PC-9 (cell line): ENCODE measurements around the gene IL17RB. TPM values are rescaled to one million over a fixed set of nuclear protein-coding genes. Genes with fewer than 3 reads are reported as not detected.

Experiments
- BruUV-seq: library from RNA; stranded (reverse); fragments of 400-500 nt; replicated peaks from 2 replicates; lab custom pipeline; 2021; lab: Mats Ljungman, UMichigan
- CTCF ChIA-PET: fragments of 300-600 bp; sonication (Branson Sonifier 250); formaldehyde crosslinking; loops from one replicate; lab custom pipeline; 2022; ENCODE audit warnings: antibody characterized with exemption; lab: Charles Lee
- POLR2A ChIA-PET: fragments of 300-600 bp; sonication (Branson Sonifier 250); formaldehyde crosslinking; loops from one replicate; lab custom pipeline; 2022; ENCODE audit warnings: antibody characterized with exemption; ENCODE audit not compliant: unreplicated experiment; lab: Charles Lee
- DNase-seq, 2 experiments: peaks; one replicate each; pipeline versions ENCODE4 v3.0.0 to v3.0.0-alpha.2; 2015 to 2022; ENCODE audit warnings: mixed read lengths in 1 of 2
- H2AFZ ChIP-seq: fragments of 200-600 bp; sonication (generic); 2 replicates; pipeline ENCODE4 v1.8.1; 2017; ENCODE audit warnings: antibody characterized with exemption
- H3F3A ChIP-seq: fragments of 200-600 bp; sonication (generic); 2 replicates; pipeline ENCODE4 v1.8.1; 2017; ENCODE audit warnings: antibody characterized with exemption, mild to moderate bottlenecking, low read depth; ENCODE audit not compliant: insufficient read depth
- H3K27ac ChIP-seq: fragments of 200-600 bp; sonication (generic); 2 replicates; pipeline ENCODE4 v1.6.1; 2016; ENCODE audit warnings: mixed run types
- H3K27me3 ChIP-seq: fragments of 200-600 bp; sonication (generic); 2 replicates; pipeline ENCODE4 v1.6.1; 2016; ENCODE audit warnings: low read depth, mixed run types; ENCODE audit not compliant: insufficient read depth
- H3K36me3 ChIP-seq: fragments of 200-600 bp; sonication (generic); 2 replicates; pipeline ENCODE4 v1.6.1; 2016; ENCODE audit warnings: low read depth, mixed run types
- H3K4me1 ChIP-seq: fragments of 200-600 bp; sonication (generic); replicated peaks from 2 replicates; pipeline ENCODE4 v1.6.1; 2016; ENCODE audit warnings: mixed run types; ENCODE audit not compliant: insufficient read depth
- H3K4me2 ChIP-seq: fragments of 200-600 bp; sonication (generic); 2 replicates; pipeline ENCODE4 v1.6.1; 2017; ENCODE audit warnings: mixed run types
- H3K4me3 ChIP-seq: fragments of 200-600 bp; sonication (generic); 2 replicates; pipeline ENCODE4 v1.6.1; 2016; ENCODE audit warnings: mixed run types
- H3K79me2 ChIP-seq: fragments of 200-600 bp; sonication (generic); 2 replicates; pipeline ENCODE4 v1.6.1; 2017; ENCODE audit warnings: low read depth, mixed run types
- H3K9me2 ChIP-seq: fragments of 200-600 bp; sonication (generic); 2 replicates; pipeline ENCODE4 v1.8.1; 2017; ENCODE audit warnings: mild to moderate bottlenecking; ENCODE audit not compliant: insufficient read depth
- H3K9me3 ChIP-seq: fragments of 200-600 bp; sonication (generic); 2 replicates; pipeline ENCODE4 v1.8.1; 2016; ENCODE audit warnings: low read depth; ENCODE audit not compliant: insufficient read depth
- H4K20me1 ChIP-seq: fragments of 200-600 bp; sonication (generic); 2 replicates; pipeline ENCODE4 v1.8.1; 2017; ENCODE audit not compliant: insufficient read depth
- EZH2 ChIP-seq: fragments of 200-600 bp; sonication (generic); IDR thresholded peaks from 2 replicates; pipeline ENCODE4 v1.8.0; 2017; ENCODE audit warnings: antibody characterized with exemption, low read depth
- intact Hi-C: fragments of 100-400 bp; cut with micrococcal nuclease; formaldehyde crosslinking; loops from one replicate; pipeline ENCODE4 v1.10.0; 2022; ENCODE audit not compliant: unreplicated experiment
- total RNA-seq: library from RNA; stranded (reverse); gene quantifications from 2 replicates; pipeline ENCODE4 v1.2.3, GENCODE V29; 2021
- TF ChIP-seq, protein P1 (sequence below): fragments of 200-600 bp; sonication (generic); conservative IDR thresholded peaks from 2 replicates; pipeline ENCODE4 v1.6.1; 2017; ENCODE audit warnings: mixed run types, antibody characterized with exemption, mild to moderate bottlenecking, moderate library complexity

The IL17RB gene
- total RNA-seq, 1 experiment from 2014 or later = not detected

DNA sequence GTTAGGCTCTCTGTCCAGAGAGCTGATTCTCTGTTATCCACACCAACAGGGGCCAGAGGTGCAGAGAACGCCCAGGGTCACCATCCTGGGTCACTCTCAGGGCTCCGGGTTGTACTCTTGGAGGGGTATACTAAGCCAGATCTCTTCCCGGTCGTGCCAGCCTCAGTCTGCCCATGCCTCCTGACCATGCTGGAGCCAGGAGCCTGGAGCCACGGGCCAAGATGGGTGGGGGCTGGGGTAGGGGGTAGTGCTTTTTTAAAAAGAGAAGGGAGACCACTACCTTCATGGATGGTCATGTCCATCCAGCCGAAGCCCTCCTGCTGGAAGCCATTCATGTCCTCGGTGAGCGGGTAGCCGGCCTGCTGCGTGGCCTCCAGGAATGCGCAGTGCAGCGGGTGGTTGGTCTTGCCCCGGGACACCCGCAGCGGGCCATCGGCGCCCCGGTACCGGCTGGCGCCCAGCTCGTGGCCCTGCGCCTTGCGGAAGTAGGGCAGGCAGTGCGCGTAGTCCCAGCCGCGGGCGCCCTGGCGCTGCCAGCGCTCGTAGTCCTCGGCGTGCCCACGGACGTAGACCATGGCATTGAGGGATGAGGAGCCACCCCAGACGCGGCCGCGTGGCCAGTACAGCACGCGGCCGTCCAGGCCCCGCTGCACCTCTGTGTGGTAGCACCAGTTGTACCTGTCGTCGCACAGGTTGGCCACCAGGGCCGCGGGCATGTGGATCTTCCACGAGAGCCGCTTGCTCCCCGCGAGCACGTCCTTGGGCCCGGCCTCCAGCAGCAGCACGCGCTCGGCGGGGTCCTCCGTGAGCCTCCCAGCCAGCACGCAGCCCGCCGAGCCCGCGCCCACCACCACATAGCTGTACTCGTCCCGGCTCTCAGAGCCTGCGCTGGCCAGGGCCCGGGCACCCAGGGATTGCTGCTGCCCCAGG lies 23.1 kb upstream of the IL17RB start:
- no peaks in the 10 kb centered on the region for H3K9me2 ChIP-seq
- ChIA-PET POLR2A (no interaction called here), CTCF (no interaction called here)
- intact Hi-C loops = no loop called here
- H3K27ac ChIP-seq = no peak overlapping the region
- TF ChIP-seq EZH2 = no peak
- TF ChIP-seq, protein P1, sequence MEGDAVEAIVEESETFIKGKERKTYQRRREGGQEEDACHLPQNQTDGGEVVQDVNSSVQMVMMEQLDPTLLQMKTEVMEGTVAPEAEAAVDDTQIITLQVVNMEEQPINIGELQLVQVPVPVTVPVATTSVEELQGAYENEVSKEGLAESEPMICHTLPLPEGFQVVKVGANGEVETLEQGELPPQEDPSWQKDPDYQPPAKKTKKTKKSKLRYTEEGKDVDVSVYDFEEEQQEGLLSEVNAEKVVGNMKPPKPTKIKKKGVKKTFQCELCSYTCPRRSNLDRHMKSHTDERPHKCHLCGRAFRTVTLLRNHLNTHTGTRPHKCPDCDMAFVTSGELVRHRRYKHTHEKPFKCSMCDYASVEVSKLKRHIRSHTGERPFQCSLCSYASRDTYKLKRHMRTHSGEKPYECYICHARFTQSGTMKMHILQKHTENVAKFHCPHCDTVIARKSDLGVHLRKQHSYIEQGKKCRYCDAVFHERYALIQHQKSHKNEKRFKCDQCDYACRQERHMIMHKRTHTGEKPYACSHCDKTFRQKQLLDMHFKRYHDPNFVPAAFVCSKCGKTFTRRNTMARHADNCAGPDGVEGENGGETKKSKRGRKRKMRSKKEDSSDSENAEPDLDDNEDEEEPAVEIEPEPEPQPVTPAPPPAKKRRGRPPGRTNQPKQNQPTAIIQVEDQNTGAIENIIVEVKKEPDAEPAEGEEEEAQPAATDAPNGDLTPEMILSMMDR = no peak
- no peak for DNase-seq
- no peaks in the 10 kb centered on the region for H3K4me1 ChIP-seq
- H3K4me3 ChIP-seq = no peak overlapping the region
- H2AFZ ChIP-seq = no peak overlapping the region
- H4K20me1 ChIP-seq = no peaks in the 10 kb centered on the region
- peaks cover 55% of the 10 kb centered on the region for H3K27me3 ChIP-seq
- H3K4me2 ChIP-seq = no peak overlapping the region
- H3K9me3 ChIP-seq = no peaks in the 10 kb centered on the region
- no peaks in the 10 kb centered on the region for H3F3A ChIP-seq
- BruUV-seq = no TSS peak
- no peaks in the 10 kb centered on the region for H3K79me2 ChIP-seq
- no peaks in the 10 kb centered on the region for H3K36me3 ChIP-seq

DNA sequence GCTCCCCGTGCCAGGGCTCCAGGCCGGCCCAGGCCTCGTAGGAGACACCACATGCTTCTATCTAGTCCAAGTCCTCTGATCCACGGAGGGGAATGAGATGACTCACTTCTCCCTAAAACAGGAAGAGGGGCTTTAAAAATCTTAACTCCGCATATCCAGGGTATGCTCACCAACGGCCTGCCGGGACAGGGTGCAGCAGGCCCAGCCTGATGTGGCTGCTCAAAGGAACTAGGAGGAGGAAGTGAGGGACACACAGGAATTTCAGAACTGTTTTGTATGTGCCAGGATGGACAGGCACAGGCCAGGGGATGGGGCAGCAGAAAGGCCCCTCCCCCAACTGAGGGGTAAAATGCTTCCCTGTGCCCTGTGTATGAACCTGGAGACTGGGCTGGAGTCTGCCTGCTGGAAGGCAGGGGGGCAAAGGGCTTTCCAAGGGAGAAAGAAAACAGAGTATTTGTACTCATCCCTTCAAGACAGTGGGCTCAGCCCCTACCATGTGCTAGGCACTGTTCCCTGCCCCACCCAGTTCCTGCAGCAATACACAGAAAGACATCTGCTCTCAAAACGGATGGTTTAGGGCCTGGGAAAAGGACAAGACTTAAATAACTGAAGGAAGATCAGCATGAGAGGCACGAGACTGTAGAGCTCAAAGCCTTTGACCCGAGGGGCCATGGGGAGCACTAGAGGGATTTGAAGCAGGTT lies 22.3 kb upstream of the IL17RB start:
- H3K27me3 ChIP-seq = peaks cover 50% of the 10 kb centered on the region
- no peaks in the 10 kb centered on the region for H3K79me2 ChIP-seq
- no peaks in the 10 kb centered on the region for H3F3A ChIP-seq
- no peaks in the 10 kb centered on the region for H4K20me1 ChIP-seq
- no peaks in the 10 kb centered on the region for H3K36me3 ChIP-seq
- no peak overlapping the region for H3K4me3 ChIP-seq
- H3K4me1 ChIP-seq = no peaks in the 10 kb centered on the region
- DNase-seq = no peak
- intact Hi-C loops = no loop called here
- TF ChIP-seq, protein P1 = no peak
- no peak for TF ChIP-seq EZH2
- BruUV-seq = no TSS peak
- no peaks in the 10 kb centered on the region for H3K9me2 ChIP-seq
- H3K4me2 ChIP-seq = no peak overlapping the region
- ChIA-PET POLR2A (no interaction called here), CTCF (no interaction called here)
- H2AFZ ChIP-seq = no peak overlapping the region
- no peaks in the 10 kb centered on the region for H3K9me3 ChIP-seq
- H3K27ac ChIP-seq = no peak overlapping the region

GRCh38 chr3:53824795-53825194 lies 21.6 kb upstream of the IL17RB start:
- Histone ChIP-seq H3K4me1 (no peaks in the 10 kb centered on the region), H3K27ac (no peak overlapping the region), H3K4me3 (no peak overlapping the region), H3K36me3 (no peaks in the 10 kb centered on the region), H2AFZ (no peak overlapping the region), H3K9me2 (no peaks in the 10 kb centered on the region), H3K9me3 (no peaks in the 10 kb centered on the region), H3K4me2 (no peak overlapping the region), H4K20me1 (no peaks in the 10 kb centered on the region), H3K79me2 (no peaks in the 10 kb centered on the region), H3F3A (no peaks in the 10 kb centered on the region), H3K27me3 (peaks cover 45% of the 10 kb centered on the region)
- BruUV-seq = no TSS peak
- DNase-seq = no peak
- ChIA-PET CTCF (no interaction called here), POLR2A (no interaction called here)
- intact Hi-C loops = no loop called here
- TF ChIP-seq, protein P1 = no peak
- TF ChIP-seq EZH2 = no peak
